SH-SY5Y (cell line): Measurements from ENCODE around the gene WFIKKN1.

ENCODE experiments used
- GATA2 ChIP-seq: IDR thresholded peaks from 2 replicates; pipeline ENCODE4 v1.6.1; 2011; ENCODE audit warnings: mild to moderate bottlenecking, low read depth, low read length
- GATA3 ChIP-seq: IDR thresholded peaks from 2 replicates; pipeline ENCODE4 v1.6.1; 2011; ENCODE audit warnings: low read depth, mild to moderate bottlenecking, low read length, moderate library complexity

WFIKKN1 gene

GRCh38 chr16:672851-673250 lies 42.1 kb downstream of the WFIKKN1 start:
- TF ChIP-seq GATA2 (no peak), GATA3 (no peak)

- TF ChIP-seq GATA2: no peak
- TF ChIP-seq GATA3: no peak
Observed at GRCh38 chr16:673399-673991, 42.7 kb downstream of the WFIKKN1 start.

DNA sequence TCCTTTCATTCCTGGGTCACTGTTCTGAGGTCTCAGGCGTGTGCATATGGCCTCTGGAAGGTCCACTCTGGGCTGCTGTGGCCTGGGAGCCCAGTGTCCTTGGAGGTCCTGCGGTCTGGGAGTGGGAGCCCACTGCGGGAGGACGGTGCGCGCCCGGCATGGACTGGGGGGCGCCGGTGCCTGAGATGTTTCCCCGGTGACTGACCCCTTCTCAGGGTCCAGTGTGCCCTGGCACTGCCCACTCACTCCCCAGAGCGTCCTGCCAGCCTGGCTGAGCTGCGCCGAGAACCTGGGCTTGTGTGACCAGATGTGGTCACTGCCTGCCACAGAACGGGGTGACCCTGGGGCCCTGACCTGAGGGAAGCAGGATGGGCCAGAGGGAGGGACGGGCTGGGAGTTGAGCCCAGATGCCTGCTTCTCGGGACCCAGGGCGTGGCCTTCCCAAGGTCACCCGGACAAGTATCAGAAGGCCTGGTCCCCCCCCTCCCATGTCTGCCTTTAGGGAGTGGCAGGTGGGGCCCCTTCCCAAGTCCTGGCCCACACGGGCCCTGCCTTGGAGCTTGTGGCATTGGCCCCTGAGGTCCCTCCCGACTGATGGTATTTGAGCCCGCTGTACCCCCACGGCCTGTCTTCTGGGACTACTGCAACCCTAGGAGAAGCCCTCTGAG lies 43.6 kb downstream of the WFIKKN1 start:
- TF ChIP-seq GATA2: no peak
- TF ChIP-seq GATA3: no peak

- TF ChIP-seq GATA3 (no peak), GATA2 (no peak)
Observed at GRCh38 chr16:674968-675883, 44.4 kb downstream of the WFIKKN1 start, which contains the start of gene RHBDL1. TSS of gene RHBDL1 (plus strand) at chr16:675671. CDS start at chr16:675791, 120 bp downstream.

GRCh38 chr16:675884-676564 lies 45.2 kb downstream of the WFIKKN1 start:
- TF ChIP-seq GATA3 (no peak), GATA2 (no peak)

- TF ChIP-seq GATA3 (no peak), GATA2 (no peak)
Observed at GRCh38 chr16:676565-676902, 45.7 kb downstream of the WFIKKN1 start.

GRCh38 chr16:676913-677312 lies 46.1 kb downstream of the WFIKKN1 start:
- TF ChIP-seq GATA3: no peak
- no peak for TF ChIP-seq GATA2

DNA sequence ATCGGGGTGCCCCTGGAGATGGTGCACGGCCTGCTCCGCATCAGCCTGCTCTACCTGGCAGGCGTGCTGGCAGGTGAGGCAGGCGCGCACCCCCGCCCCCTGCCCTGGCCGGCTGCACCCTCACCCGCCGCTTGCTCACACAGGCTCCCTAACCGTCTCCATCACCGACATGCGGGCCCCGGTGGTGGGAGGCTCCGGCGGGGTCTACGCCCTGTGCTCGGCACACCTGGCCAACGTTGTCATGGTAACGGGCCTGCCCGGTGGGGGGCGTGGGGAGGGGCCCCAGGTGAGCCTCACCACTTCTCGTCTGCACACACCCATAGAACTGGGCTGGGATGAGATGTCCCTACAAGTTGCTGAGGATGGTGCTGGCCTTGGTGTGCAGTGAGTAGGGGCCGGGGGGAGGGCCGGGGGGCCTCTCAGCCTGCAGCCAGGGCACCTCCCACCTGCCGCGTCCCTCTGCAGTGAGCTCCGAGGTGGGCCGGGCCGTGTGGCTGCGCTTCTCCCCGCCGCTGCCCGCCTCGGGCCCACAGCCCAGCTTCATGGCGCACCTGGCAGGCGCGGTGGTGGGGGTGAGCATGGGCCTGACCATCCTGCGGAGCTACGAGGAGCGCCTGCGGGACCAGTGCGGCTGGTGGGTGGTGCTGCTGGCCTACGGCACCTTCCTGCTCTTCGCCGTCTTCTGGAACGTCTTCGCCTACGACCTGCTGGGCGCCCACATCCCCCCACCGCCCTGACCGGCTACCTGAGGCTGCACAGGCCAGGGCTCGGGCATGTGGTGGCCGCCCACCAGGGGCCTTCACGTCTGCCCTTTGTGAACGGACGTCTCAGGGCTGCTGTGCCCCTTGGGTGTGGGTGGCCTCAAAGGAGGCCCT lies 46.8 kb downstream of the WFIKKN1 start:
- no peak for TF ChIP-seq GATA3
- TF ChIP-seq GATA2: no peak

DNA sequence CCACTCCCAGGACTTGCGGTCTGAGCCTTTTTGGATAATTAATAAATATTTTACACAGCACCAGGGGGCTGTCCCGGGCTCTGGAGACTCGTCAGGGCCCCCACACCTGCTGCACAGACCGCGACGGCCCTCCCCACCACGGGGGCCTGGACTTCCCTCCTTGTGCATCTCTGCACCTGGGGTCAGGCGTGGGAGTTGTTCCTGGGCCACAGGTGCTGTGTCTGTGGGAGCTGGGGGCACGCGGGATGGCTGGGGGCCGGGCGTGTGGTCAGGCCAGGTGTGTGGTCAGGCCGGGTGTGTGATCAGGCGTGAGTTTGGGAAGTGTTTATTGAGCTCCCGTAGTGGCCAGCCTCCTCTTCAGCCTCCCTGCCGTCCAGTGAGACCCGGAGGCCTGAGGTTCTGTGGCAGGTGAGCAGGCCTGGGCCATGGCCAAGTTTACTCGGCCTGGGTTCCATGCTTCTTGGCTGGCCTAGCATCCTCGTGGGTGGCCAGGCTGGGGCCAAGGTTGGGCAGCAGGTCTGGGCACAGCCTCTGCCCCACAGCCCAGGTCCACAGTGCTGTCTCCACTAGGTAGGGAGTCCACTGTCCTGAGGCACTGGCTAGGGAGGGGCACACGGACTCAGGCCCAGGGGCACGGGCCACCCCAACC lies 47.5 kb downstream of the WFIKKN1 start:
- no peak for TF ChIP-seq GATA3
- no peak for TF ChIP-seq GATA2

- TF ChIP-seq GATA3 (no peak), GATA2 (no peak)
Observed at GRCh38 chr16:678858-679813, 48.4 kb downstream of the WFIKKN1 start.

- TF ChIP-seq GATA2 (no peak), GATA3 (no peak)
Observed at GRCh38 chr16:679814-680624, 49.2 kb downstream of the WFIKKN1 start, which contains the start of gene STUB1. TSS of gene STUB1 (plus strand) at chr16:680410. CDS start at chr16:680526, 116 bp downstream.

- no peak for TF ChIP-seq GATA3
- TF ChIP-seq GATA2: no peak
Observed at GRCh38 chr16:680625-680945, 49.8 kb downstream of the WFIKKN1 start.
